GM21447 (cell line): ENCODE results near the gene LRFN2.

Source experiments
- ATAC-seq: cut with Tn5 transposase; IDR thresholded peaks from one replicate; pipeline ENCODE4 v1.9.1; 2021; ENCODE audit not compliant: unreplicated experiment

LRFN2 gene

DNA sequence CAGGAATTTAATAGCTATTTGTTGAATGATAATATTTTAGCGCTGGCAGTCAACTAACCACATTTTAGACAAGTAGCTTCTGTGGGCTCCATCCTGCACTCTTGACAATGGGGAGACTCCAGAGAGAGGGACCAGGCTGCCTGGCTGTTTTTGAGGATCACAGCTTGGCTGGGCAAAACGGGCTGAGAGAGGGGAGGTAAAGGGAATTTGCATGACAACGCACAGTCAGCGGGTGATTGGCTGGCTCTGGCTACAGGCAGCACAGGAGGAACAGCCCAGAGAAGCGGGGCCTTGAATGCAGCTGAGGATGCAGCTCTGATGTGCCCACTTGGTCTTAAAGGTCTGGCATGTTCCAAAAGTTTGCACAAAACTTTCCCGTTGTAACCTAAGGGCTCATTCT, 41.2 kb downstream of the LRFN2 start:
- ATAC-seq: no peak

DNA sequence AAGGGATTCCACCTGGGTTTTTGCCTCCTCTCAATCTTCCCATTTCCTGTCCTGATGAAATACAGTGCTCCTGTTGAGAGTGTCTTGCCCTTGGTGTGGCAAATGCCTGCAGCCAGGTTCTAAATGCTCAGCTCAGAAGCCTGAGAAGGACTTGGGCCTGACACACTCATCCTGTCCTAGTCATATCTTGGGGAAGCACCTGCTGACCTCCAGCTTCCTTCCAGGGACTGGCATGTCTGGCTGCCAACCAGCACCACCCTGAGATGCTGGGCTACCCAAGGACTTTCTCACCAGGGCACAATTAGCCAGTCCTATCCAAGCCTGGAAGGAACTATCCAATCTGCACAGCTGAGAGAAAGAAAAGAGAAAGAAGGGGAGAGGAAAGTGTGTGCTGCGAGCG, 43.4 kb downstream of the LRFN2 start:
- ATAC-seq: no peak

DNA sequence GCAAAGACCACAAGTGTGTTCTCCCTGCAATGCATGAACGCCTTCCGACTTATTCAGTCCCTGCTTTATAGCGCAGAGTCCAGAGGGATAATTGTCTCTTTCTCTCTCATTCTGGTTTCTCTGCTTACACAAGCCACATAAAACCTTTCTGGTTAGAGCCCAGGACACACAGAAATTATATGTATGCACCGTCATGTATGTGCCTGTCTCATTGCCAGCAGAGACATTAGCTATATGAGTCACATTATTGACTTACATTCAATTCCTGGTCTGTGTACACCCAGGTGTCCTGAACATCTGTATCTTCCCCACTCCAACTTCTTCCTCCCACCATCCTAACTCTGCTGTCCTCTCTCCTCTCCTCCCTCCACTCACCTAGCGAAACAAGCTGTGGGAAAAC, 44.0 kb downstream of the LRFN2 start:
- ATAC-seq: no peak

DNA sequence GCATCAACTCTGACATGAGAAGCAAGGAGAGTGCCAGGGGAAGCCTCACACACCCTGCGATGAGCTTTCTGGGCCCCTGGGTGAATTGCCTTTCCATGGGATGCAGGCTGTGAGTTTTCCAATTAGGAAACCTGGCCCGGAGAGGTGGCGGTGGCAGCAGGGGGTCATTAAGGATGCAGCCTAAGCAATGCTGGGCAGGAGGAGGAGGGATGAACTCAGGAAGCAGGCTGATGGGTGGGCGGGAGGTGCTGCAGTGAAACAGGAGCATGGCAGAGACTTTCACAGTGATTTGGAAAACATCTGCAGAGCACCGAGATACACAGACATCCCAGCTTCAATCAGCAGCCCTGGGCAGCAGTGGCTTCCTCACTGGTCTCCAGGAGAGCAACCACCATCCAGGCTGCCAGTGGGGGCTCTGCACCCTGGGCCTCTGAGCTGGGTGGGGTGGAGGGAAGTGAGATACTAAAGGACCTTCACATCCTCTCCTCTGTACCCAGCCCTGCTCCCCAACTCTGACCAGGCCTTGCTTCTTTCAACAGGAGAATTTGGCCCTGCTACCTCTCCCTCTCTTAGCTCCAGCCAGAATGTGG, 44.9 kb downstream of the LRFN2 start:
- no peak for ATAC-seq

DNA sequence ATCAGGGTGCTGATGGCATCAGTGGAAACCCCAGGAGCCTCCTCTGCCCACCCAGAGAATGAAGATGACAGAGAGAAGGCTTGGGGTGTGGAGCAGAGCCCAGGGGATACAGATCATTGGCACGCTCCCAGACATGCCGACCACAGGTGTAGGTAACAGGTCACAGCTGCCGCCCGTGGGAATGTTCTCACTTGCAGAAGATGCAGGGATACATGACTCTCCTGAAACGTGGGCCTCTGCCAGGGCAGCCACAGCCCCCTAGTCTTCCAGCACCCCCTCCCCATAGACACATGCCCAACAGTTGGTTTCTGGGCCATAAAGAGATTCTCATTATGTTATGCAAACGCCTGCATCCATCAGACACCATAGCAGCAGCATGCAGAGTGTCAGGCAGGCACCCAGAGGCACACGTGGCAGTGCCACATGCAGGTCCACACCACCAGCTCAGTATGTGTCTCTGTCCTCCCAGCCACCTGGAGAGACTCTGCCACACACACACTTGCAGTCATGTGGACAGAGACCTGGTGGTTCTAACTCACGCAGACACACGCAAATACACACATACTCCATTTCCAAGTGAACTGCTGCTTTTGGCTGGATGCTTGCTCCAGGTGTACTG, 45.5 kb downstream of the LRFN2 start:
- no peak for ATAC-seq

DNA sequence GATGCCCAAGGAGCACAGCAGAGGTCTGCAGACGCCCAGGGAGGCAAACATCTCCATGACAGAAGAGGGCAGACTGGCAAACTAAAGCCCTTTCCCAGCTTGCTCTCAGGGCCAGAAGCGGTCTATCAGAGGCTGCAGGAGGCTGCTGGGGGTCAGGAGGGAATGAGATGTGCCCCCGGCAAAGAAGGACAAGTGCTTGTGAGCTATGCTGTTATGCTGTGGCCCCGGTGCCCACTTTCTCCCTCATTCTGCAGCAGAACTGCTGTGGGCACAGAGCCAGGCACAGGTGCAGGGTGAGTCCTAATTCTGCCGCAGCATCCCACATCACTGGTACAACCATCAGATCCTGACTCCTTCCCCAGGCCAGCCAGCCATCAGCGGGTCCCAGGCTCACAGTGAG, 46.4 kb downstream of the LRFN2 start:
- ATAC-seq: no peak

DNA sequence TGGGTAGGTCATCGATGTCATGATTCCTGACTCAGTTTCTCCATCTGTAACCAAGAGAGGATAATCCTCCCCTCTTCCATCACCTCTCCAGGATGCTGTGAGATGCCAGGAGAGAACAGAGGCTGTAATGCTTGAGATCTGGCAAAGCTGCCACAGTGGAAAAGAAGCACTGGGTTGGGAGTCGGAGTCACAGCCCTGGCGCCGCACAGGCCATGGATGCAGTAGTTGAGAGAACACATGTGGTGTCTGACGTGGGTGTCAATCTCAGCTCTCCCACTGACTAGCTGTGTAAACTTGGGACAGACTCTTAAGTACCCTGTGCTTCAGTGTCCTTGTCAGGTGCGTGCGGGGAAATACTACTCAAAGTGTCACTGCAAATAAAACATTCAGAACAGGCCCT, 47.3 kb downstream of the LRFN2 start:
- ATAC-seq: no peak

DNA sequence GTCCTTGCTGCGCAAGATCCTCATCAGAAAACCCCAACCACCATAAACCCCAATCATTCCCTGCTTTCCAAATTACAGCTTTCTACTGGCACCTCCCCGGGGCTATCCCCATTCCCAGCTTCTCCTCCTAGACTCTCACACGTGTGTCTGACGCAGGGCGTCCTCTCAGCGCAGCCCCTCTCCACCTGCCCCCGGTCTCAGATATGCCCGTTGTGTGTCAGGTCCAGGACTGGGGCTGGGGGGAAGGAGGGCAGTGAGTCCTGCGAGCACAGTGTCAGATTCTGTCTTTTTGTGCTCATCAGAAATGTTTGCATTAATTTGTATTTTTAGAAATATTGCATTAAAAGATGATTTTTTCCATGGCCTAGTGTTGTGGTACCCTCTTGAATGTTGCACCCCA, 48.6 kb downstream of the LRFN2 start:
- no peak for ATAC-seq

DNA sequence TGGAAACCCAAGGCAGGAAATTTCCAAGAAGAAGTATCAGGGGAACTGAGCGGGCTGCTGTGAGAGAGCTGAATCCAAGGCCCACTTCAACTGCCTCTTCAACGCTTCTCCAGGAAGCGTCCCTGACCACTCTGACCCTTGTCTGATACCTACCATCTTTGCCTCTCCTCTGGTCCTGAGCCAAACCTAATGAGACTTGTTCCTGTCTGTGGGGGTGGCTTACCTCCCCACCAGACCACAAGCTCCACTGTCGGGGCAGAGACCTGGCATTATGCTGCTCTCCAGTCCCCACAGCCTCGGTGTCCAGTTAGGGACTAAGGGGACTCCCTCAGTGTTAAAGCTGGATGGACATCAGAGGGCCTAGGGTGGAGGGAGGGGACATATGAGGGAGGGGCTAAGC, 49.7 kb downstream of the LRFN2 start:
- ATAC-seq: no peak

DNA sequence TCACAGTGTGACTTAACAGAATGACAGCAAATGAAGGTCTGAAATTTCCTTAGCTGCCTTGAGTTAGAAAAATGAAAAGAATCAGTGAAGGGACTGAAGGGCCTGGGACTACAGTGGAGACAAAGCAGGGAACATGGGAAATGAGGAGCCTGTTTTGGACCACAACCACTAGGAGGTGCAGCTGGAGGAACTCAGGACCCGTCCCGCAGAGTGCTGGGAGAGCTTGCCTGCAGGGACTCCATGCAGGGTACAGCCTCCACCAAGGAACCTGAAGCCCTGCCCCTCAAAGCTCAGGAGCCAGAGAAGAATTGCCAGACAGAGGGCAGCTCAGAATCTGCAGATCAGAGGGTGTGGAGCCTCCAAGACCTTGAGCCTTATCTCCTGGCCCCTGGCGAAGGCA, 50.7 kb downstream of the LRFN2 start:
- ATAC-seq: no peak

DNA sequence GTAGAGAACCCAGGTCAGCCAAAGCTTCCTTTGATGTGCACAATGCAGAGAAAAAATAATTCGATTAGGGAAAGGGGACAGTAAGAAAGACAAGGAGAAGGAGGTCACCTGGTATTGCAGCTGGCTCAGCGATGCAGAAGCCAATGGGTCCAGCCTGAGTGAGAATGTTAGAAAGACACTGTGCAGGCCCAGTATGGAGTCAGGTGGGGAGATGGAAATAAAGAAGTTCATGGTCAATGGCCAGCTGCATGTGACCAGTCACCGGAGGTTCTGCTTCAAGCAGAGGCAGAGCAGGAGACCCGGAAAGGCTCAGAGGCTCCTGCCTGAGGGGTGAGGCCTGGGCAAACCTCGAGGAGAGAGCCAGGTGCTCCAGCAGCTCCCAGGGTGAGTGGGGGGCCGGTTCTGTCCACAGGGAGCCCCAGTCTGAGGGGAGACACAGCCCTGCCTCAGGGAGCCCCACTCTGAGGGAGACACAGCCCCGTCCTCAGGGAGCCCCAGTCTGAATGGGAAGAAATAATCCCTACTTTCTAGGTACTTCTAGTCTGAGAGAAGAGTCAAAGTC, 51.3 kb downstream of the LRFN2 start:
- no peak for ATAC-seq

DNA sequence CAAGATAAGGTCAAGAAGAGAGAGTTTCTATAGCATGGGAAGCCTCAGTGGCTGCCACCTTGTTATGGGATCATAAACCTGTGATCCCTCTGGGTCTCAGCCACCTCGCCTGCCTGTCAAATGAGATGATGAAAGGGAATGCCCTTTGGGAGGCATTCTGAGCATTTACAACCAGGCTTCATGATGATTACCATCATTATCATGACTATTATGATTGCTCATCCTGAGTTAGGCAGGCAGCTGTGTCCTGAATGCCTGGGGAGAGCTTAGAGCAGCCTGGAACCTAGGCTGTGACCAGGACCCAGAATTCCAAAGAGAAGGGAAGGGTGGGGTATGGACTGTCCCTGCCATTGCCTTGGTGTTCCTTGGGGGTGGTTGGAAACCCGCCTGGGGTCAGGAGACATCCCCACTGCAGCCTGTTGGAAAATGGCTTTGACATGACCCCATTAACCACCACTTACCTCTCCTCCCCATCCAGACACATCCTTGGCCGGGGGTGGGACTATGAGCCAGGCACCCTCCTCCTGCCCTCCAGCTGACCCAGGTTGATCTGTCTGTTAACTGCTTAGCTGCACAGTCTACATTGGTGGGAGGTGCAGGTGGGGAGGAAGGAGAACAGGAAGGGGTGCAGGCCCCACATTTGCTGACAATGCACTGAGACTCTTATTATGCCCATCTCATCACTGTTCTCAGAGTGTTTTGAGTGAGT, 51.9 kb downstream of the LRFN2 start:
- ATAC-seq: no peak

DNA sequence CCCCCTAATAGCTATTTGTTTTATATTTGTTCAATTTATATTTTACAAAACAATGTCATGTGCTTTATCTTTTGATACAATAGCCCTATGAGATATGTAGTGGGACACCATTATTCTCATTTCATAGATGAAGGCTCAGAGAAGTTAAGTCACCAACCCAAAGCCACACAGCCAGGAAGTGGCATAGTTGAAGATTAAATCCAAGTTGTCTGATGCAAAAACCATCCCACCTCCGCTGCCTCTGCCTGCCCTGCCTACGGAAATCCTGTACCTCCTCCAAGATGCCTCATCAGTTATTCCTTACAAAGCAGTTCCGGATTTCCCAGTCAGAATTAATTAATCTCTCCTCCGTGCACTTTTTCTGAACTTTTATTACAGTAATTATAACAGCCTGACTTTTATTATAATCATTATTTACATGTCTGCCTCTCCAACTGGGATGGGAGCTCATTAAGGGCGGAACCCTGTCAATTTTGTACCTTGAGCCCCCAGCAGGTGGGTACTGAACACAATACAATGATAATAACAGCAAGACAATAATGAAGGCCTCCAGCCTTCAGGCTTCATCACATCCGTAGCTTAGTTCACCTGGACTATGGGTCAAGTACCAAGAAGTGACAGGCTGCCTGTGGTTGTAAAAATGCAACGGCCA, 54.7 kb downstream of the LRFN2 start:
- ATAC-seq: no peak

DNA sequence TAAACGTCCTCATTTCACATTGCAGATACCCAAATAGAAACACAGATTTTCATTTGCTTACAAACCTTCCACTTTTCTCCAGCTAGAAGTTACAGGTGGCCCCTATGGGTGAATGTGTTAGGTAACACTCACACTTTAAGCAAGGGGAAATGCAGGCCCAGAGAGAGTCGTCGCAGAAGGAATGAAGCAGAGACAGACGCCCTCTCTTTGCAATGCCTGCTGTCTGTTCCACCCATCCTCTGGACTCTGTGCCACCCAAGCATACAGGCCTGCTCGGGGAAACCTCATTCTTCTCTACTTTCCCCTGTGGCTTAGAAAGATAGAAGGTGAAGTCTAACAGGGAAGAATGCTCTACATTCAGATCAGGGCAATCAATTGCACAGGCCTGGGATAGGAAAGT, 57.2 kb downstream of the LRFN2 start:
- ATAC-seq: no peak

DNA sequence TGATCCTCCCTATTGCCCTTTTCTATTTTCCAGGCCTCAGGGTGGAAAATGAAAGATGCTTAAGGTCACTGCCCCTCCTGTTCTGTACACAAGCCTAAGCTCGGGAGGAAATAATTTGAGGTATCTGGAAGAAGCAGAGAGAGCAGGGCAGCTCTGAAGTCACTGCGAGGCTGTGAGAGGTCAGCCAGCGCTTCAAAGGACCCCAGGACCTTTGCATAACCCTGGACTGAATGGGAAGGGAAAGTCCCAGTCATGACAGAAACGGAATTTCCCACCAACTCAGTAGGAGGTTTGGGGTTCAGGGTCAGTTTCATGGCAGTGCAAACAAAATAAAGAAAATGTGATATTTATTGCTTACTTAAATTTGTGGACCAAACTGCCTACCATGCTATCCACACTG, 58.1 kb downstream of the LRFN2 start:
- no peak for ATAC-seq

DNA sequence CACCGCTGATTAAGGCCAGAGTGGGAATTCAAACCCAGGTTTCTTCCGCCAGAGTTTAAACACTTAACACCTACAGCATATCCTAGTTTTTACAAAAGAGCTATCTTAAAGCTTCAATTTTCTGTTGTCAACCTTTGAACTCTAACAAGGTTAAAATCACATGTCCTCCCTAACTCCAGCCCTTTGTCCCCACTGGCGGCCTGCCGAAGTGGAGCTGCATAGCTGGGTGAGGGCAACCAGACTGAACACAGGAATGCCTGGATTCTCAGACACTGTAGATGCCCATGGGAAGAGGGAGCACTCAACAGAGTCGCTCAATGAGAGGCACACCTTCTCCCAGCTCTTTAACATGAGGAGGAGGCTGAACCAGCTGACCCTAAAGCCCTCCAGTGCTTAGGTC, 59.1 kb downstream of the LRFN2 start:
- no peak for ATAC-seq

DNA sequence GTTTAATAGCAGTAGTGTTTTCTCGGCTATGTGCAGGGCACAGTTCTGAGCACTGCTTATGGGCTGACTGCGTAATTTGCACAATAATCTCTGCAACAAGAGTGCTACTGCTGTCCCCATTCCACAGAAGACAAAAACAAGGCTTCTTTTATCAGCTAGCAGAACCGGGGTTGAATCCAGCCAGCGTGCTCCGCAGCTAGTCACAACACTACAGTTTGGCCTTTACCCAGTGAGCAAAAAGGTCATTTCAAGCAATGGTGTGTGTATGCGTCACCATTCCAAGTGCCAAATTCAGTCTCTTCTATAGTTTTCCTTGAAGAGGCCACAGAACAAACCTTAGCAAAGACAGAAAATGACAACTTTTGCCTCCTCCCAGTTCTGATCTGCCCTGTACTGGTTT, 61.1 kb downstream of the LRFN2 start:
- ATAC-seq: no peak

DNA sequence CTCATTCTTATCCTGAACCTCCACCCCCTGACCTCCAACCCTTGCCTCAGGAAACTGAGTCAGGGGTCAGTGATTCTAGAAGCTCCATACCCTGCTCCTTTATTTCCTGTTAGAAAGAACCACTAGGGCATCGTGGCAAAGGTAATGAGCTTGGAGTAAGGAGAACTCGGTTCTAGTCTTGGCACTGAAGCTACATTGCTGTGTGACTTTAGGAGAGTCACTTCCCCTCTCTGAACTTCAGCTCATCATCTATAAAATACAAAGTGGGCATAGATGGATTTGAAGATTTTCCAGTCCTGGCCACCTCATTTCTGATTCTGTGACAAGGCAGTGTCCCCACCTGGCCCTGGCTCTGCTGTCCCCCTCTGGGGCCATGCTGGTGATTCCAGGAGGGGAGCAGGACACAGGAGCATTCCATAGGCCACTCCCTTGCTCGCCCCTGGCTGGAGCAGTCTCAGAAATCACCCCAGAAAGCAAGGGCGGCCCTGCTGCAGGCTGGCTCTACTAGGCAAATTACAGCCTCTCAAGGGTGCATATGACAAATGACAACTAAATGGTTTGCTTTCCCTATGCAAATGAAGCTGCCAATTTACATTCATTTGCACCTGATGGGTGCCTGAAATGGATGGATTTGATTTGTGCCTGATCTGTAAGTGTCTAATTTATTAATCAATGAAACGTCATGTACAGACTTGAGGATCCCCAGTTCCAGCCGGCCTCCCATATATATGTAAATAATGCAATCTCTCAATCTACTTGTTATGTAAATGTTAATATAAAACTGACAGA, 62.2 kb downstream of the LRFN2 start:
- ATAC-seq: no peak

DNA sequence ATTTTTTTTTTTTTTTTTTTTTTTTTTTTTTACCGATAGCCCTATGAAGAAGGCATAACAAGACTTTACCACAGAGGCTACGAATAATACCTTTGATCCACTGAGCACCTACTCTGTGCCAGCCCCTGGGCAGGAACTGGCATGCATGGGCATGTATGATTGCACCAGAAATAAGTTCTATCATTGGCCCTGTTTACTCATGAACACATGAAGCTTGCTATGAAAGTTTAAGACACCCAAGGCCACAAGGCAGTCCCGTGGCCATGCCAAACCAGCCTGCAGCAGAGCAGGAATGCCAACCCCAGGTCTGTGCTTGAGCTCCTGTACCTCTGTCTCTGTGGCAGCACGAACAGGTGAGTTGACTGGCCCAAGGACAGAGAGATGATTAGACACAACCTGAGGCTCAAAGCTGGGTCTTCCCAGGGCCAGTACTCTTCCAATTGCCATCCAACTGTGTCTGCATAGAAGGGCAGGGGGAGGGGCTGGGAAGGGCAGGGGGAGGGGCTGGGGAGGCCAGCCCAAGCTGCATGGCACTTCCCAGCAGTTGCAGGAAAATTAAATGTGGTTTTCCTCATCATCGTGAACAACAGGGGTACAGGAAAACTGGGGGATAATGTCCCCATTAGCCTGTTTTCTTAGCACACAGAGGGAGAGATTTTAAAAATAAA, 63.5 kb downstream of the LRFN2 start:
- ATAC-seq: no peak

DNA sequence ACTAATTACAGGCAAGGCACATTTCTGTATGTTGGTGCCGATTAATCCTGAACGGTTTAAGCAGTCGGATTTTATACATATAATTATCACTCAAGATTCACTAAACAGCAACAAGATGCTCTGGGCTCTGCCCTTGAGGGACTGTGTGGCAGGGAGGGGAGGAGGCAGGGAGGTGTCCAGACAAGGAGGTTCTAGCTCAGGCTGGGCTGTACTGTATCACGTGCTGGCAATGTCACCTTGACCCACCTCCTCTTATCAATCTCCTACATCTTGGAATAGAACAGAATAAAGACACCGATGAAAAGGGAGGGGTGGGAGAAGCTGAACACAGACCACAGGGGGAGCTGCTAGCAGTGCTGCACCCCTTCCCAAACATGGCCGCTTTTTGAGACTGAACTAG, 65.7 kb downstream of the LRFN2 start:
- ATAC-seq: no peak

DNA sequence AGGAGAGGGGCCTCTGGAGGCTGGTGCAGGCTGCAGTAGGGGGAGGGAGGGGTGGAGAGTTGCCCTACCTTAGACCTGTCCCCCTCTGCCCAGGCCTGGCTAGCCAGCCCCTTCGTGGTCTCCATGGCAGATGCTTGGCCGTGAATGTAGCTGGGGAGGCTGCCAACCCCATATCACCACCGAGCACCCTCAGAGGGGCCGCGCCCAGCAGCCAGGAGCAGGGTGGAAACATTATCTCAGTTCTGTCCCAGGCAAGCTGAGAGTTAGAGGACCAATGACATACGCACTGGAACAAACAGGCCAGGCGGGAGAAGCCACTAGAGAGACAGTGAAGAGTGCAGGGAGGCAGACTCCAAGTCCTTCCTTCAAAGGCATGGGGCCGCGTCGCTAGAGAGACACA, 66.5 kb downstream of the LRFN2 start:
- ATAC-seq: no peak
